NB4 (cell line): ENCODE measurements around the gene RFTN2.

Experiments used
- CTCF ChIP-seq: IDR thresholded peaks from one replicate; pipeline ENCODE4 v1.5.1; 2012; ENCODE audit warnings: low read depth, low read length
- MYC ChIP-seq: IDR thresholded peaks from 2 replicates; pipeline ENCODE4 v1.6.1; 2011; ENCODE audit warnings: low read depth, low read length

DNA sequence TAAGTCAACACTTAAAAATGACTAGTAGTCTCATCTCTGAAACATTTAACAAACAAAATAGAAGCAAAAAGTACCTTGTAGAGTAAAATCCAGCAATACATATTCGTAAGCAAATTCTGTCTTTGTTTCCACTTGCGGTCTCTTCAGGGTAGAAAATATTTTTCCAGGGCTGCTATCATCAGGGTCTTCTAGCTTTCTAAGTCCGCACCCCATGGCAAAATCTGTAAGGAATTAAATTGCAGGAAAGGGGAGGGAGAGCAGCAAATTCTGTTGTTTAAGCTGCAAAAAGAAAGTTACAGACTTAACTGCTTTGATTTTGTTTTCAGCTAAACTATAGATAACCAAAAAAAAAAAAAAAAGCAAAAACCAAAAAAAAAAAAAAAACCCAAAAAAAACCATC lies at the start of gene RFTN2:
- TF ChIP-seq CTCF (no peak), MYC (no peak)
